Measurements from ENCODE around the gene MYO3B. TPM values are rescaled to one million over a fixed set of nuclear protein-coding genes. Genes with fewer than 3 reads are reported as not detected.

The MYO3B gene
- total RNA-seq, 1 donor from 2014 or later = not detected

- Mint-ChIP-seq H3K9me3 (ENCODE audit: low read depth) (no peaks in the 10 kb centered on the region), H3K27ac (peak overlapping the region; percentile 44), H3K27me3 (peaks cover 7% of the 10 kb centered on the region), H3K4me1 (ENCODE audit: low read depth) (peaks cover 15% of the 10 kb centered on the region), H3K4me3 (ENCODE audit: low read depth) (no peak overlapping the region), H3K36me3 (ENCODE audit: insufficient read depth) (no peaks in the 10 kb centered on the region)
- TF ChIP-seq, protein P1, sequence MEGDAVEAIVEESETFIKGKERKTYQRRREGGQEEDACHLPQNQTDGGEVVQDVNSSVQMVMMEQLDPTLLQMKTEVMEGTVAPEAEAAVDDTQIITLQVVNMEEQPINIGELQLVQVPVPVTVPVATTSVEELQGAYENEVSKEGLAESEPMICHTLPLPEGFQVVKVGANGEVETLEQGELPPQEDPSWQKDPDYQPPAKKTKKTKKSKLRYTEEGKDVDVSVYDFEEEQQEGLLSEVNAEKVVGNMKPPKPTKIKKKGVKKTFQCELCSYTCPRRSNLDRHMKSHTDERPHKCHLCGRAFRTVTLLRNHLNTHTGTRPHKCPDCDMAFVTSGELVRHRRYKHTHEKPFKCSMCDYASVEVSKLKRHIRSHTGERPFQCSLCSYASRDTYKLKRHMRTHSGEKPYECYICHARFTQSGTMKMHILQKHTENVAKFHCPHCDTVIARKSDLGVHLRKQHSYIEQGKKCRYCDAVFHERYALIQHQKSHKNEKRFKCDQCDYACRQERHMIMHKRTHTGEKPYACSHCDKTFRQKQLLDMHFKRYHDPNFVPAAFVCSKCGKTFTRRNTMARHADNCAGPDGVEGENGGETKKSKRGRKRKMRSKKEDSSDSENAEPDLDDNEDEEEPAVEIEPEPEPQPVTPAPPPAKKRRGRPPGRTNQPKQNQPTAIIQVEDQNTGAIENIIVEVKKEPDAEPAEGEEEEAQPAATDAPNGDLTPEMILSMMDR (IDR thresholded peaks at IDR 0.05; ENCODE audit: unreplicated experiment) = no peak
- DNase-seq (ENCODE audit: low spot score, unreplicated experiment) = no peak
Measured at GRCh38 chr2:170155723-170156253, 22.2 kb upstream of the MYO3B start.

DNA sequence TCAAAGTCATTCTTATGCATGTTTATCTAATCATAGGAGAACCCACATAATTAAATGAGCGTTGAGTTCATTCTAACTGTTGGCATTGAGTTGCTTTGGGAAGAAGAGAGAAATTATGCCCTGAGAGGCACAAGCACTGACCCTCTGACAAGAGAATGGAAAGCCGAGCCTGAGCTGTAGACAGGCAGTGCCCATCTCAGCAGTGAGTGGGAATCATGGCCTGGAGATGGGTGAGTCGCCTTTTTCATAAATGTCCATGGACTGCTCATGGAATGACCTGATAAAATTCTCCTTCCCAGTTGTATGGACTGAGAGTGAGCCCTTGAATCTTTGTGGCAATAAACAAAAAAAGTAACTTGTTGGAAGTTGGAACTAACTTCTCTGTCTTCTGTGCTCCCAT, 21.4 kb upstream of the MYO3B start:
- Mint-ChIP-seq H3K27ac (no peak overlapping the region), H3K36me3 (ENCODE audit: insufficient read depth) (no peaks in the 10 kb centered on the region), H3K4me1 (ENCODE audit: low read depth) (peaks cover 15% of the 10 kb centered on the region), H3K27me3 (peaks cover 7% of the 10 kb centered on the region), H3K9me3 (ENCODE audit: low read depth) (no peaks in the 10 kb centered on the region), H3K4me3 (ENCODE audit: low read depth) (no peak overlapping the region)
- no peak for DNase-seq (ENCODE audit: low spot score, unreplicated experiment)
- TF ChIP-seq, protein P1 (IDR thresholded peaks at IDR 0.05; ENCODE audit: unreplicated experiment) = no peak

DNA sequence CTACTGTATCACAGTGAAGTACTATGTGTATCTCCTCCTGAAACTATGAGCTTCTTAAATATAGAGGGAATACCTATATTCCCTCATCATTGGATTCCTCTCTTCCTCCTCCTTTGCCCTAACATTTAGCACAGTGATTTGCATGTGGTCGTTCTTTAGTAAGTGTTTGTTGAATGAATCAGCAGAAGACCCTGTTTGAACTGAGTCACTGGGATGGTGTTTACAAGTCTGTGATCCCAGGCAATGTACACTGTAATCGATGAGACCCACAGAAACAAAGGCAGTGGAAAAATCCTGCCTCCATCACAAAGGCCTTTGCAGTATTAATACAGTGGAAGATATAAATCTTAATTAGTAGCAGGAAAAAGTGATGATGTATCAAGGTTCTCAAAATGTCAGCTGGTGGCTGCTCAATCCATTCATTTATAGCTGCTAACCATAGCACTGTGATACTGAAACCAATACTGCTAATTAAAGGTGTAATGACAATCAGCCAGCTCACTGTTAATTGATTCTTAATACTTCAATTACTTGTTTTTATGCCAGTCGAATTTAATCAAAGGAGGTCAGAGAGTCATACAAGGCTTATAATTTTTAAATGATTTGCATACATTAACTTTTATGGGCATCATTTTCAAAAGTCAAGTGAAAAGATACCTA, 20.8 kb upstream of the MYO3B start:
- Mint-ChIP-seq H3K4me1 (ENCODE audit: low read depth) (peaks cover 15% of the 10 kb centered on the region), H3K27ac (no peak overlapping the region), H3K36me3 (ENCODE audit: insufficient read depth) (no peaks in the 10 kb centered on the region), H3K9me3 (ENCODE audit: low read depth) (no peaks in the 10 kb centered on the region), H3K4me3 (ENCODE audit: low read depth) (no peak overlapping the region), H3K27me3 (peaks cover 7% of the 10 kb centered on the region)
- TF ChIP-seq, protein P1 (IDR thresholded peaks at IDR 0.05; ENCODE audit: unreplicated experiment) = no peak
- DNase-seq (ENCODE audit: low spot score, unreplicated experiment) = no peak

DNA sequence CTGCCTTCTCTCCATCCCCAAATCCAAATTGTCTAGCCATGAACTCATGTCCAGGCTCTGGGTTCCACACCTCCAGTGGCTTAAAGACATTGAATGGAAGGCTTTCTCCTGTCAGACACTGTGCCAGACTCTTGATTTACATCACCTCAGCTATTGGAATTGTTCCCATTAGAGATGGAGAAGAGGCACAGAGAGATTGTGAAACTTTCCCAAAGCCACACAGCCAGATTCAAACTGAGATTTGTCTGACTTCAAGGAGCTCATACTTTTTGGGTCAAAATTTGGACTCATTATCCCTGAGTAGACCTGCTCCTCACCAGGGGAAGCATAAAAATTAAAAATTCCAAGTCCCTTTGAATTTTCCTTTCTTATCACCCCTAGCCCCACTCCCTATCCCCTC, 18.9 kb upstream of the MYO3B start:
- Mint-ChIP-seq H3K27ac (no peak overlapping the region), H3K4me1 (ENCODE audit: low read depth) (peaks cover 15% of the 10 kb centered on the region), H3K27me3 (peaks cover 7% of the 10 kb centered on the region), H3K36me3 (ENCODE audit: insufficient read depth) (no peaks in the 10 kb centered on the region), H3K4me3 (ENCODE audit: low read depth) (no peak overlapping the region), H3K9me3 (ENCODE audit: low read depth) (no peaks in the 10 kb centered on the region)
- no peak for DNase-seq (ENCODE audit: low spot score, unreplicated experiment)
- TF ChIP-seq, protein P1 (IDR thresholded peaks at IDR 0.05; ENCODE audit: unreplicated experiment) = no peak

GRCh38 chr2:170161516-170162270, 16.3 kb upstream of the MYO3B start:
- H3K9me3 Mint-ChIP-seq (ENCODE audit: low read depth) = no peaks in the 10 kb centered on the region
- H3K27ac Mint-ChIP-seq = no peak overlapping the region
- DNase-seq (ENCODE audit: low spot score, unreplicated experiment) = no peak
- H3K27me3 Mint-ChIP-seq = no peaks in the 10 kb centered on the region
- H3K4me3 Mint-ChIP-seq (ENCODE audit: low read depth) = no peak overlapping the region
- peaks cover 5% of the 10 kb centered on the region for H3K4me1 Mint-ChIP-seq (ENCODE audit: low read depth)
- no peaks in the 10 kb centered on the region for H3K36me3 Mint-ChIP-seq (ENCODE audit: insufficient read depth)
- TF ChIP-seq, protein P1 (IDR thresholded peaks at IDR 0.05; ENCODE audit: unreplicated experiment) = no peak

All from progenitor cell of endocrine pancreas (in vitro differentiated cells).